OCI-LY7 (cell line): ENCODE results near the gene DARS1. TPM values are rescaled to one million over a fixed set of nuclear protein-coding genes. Genes with fewer than 3 reads are reported as not detected.

Experiments
- BruUV-seq: library from RNA; stranded (reverse); fragments of 400-500 nt; replicated peaks from 2 replicates; lab custom pipeline; 2021; lab: Mats Ljungman, UMichigan
- CTCF ChIA-PET: fragments of 300-600 bp; sonication (Branson Sonifier 250); formaldehyde crosslinking; loops from one replicate; lab custom pipeline; 2022; ENCODE audit warnings: antibody characterized with exemption; ENCODE audit not compliant: unreplicated experiment; lab: Charles Lee
- POLR2A ChIA-PET: fragments of 300-600 bp; sonication (Branson Sonifier 250); formaldehyde crosslinking; loops from one replicate; lab custom pipeline; 2022; ENCODE audit warnings: antibody characterized with exemption; lab: Charles Lee
- DNase-seq: peaks from one replicate; pipeline ENCODE4 v3.0.0-alpha.2; 2015; ENCODE audit warnings: low spot score
- H2AFZ ChIP-seq: fragments of 200-600 bp; sonication (generic), shearing (Covaris generic); 2 replicates; pipeline ENCODE4 v1.6.1; 2014; ENCODE audit warnings: mild to moderate bottlenecking, antibody characterized with exemption, low read length, moderate library complexity
- H3K27ac ChIP-seq: fragments of 200-600 bp; sonication (generic); 2 replicates; pipeline ENCODE4 v1.5.1; 2014; ENCODE audit warnings: mixed run types, low read depth, mild to moderate bottlenecking, moderate library complexity, low read length, inconsistent platforms; ENCODE audit not compliant: poor library complexity, severe bottlenecking
- H3K36me3 ChIP-seq: fragments of 200-600 bp; sonication (generic); 2 replicates; pipeline ENCODE4 v1.6.1; 2014; ENCODE audit warnings: mild to moderate bottlenecking, antibody characterized with exemption, low read length, moderate library complexity, mixed read lengths; ENCODE audit not compliant: insufficient read depth
- H3K4me1 ChIP-seq: fragments of 200-600 bp; sonication (generic); 2 replicates; pipeline ENCODE4 v1.5.1; 2014; ENCODE audit warnings: mild to moderate bottlenecking, low read length; ENCODE audit not compliant: insufficient read depth, poor library complexity, severe bottlenecking
- H3K4me2 ChIP-seq: fragments of 200-600 bp; sonication (generic); 2 replicates; pipeline ENCODE4 v1.6.1; 2014; ENCODE audit warnings: mild to moderate bottlenecking, low read length
- H3K4me3 ChIP-seq: fragments of 200-600 bp; sonication (generic); 2 replicates; pipeline ENCODE4 v1.5.1; 2014; ENCODE audit warnings: mild to moderate bottlenecking, low read depth, low read length; ENCODE audit not compliant: poor library complexity, severe bottlenecking
- H3K79me2 ChIP-seq: fragments of 200-600 bp; sonication (generic); 2 replicates; pipeline ENCODE4 v1.6.1; 2016; ENCODE audit warnings: low read depth, mild to moderate bottlenecking, low read length, moderate library complexity, mixed read lengths; ENCODE audit not compliant: insufficient read depth
- H3K9me2 ChIP-seq: fragments of 200-600 bp; sonication (generic); 2 replicates; pipeline ENCODE4 v1.6.1; 2016; ENCODE audit warnings: mild to moderate bottlenecking, low read length, mixed read lengths; ENCODE audit not compliant: insufficient read depth
- H3K9me3 ChIP-seq: fragments of 200-600 bp; sonication (generic); 2 replicates; pipeline ENCODE4 v1.6.1; 2014; ENCODE audit warnings: mild to moderate bottlenecking, mixed run types, low read length, mixed read lengths
- H4K20me1 ChIP-seq: fragments of 200-600 bp; sonication (generic); 2 replicates; pipeline ENCODE4 v1.6.1; 2014; ENCODE audit warnings: mild to moderate bottlenecking, antibody characterized with exemption, low read length, moderate library complexity, mixed read lengths; ENCODE audit not compliant: insufficient read depth
- CTCF ChIP-seq: fragments of 200-600 bp; sonication (generic); conservative IDR thresholded peaks from 2 replicates; pipeline ENCODE4 v1.5.1; 2014; ENCODE audit warnings: mild to moderate bottlenecking, antibody characterized with exemption, low read length, moderate library complexity, mixed read lengths
- EZH2phosphoT487 ChIP-seq: fragments of 200-600 bp; sonication (generic); IDR thresholded peaks from 2 replicates; pipeline ENCODE4 v1.6.1; 2018; ENCODE audit warnings: low read depth, borderline replicate concordance, mild to moderate bottlenecking, mixed run types, antibody characterized with exemption, low read length, moderate library complexity, mixed read lengths
- intact Hi-C: fragments of 100-400 bp; cut with micrococcal nuclease; formaldehyde crosslinking; loops from one replicate; pipeline ENCODE4 v1.10.0; 2022; ENCODE audit not compliant: unreplicated experiment
- total RNA-seq, 2 experiments: library from RNA; depleted of rRNA in 1 of 2; stranded (reverse); fragments of >200 nt in 1 of 2; shearing (Covaris generic) in 1 of 2; gene quantifications; 2 replicates each; pipeline ENCODE4 v1.2.3, GENCODE V29; 2014 to 2022

The DARS1 gene
- total RNA-seq, 2 experiments from 2014 or later: 90.5 to 140 TPM

GRCh38 chr2:135913727-135914365, 71.6 kb downstream of the DARS1 start:
- intact Hi-C loops: loop anchor here (1.0 to 10.0 kb wide), 3 partner anchors 83 to 821 kb away; no protein-coding TSS in a partner anchor
- Histone ChIP-seq H3K36me3 (peaks cover 66% of the 10 kb centered on the region), H3K4me1 (peaks cover 27% of the 10 kb centered on the region), H2AFZ (no peak overlapping the region), H3K79me2 (peaks cover 6% of the 10 kb centered on the region; the same call in 1 of the 2 replicates), H4K20me1 (no peaks in the 10 kb centered on the region), H3K4me3 (no peak overlapping the region), H3K27ac (peak overlapping the region; percentile 5), H3K4me2 (peak overlapping the region; percentile 24; the same call in 1 of the 2 replicates), H3K9me3 (no peaks in the 10 kb centered on the region), H3K9me2 (no peaks in the 10 kb centered on the region)
- ChIA-PET POLR2A (interaction anchor here (0.6 to 2.4 kb wide), 10 partner anchors 8 to 477 kb away, joined by 3 to 18 read pairs (median 3); no protein-coding TSS in a partner anchor), CTCF (interaction anchor here (0.5 to 0.9 kb wide), 4 partner anchors 326 to 470 kb away, joined by 3 read pairs; no protein-coding TSS in a partner anchor)
- peak; percentile 73 for DNase-seq
- no TSS peak for BruUV-seq
- TF ChIP-seq EZH2phosphoT487 (no peak), CTCF (peak; percentile 96)

GRCh38 chr2:135909976-135910375, 75.5 kb downstream of the DARS1 start:
- DNase-seq: no peak
- Histone ChIP-seq H3K9me3 (no peaks in the 10 kb centered on the region), H3K9me2 (no peaks in the 10 kb centered on the region), H3K36me3 (peaks cover 88% of the 10 kb centered on the region), H3K79me2 (peaks cover 6% of the 10 kb centered on the region; the same call in 1 of the 2 replicates), H3K4me3 (no peak overlapping the region), H4K20me1 (no peaks in the 10 kb centered on the region), H2AFZ (no peak overlapping the region), H3K4me2 (no peak overlapping the region), H3K27ac (no peak overlapping the region), H3K4me1 (peaks cover 9% of the 10 kb centered on the region)
- TF ChIP-seq EZH2phosphoT487: no peak
- no peak for TF ChIP-seq CTCF
- POLR2A ChIA-PET: interaction anchor here (0.7 kb wide), 1 partner anchor 311 kb away, joined by 3 read pairs; no protein-coding TSS in a partner anchor
- intact Hi-C loops: loop anchor here (5.0 to 10.0 kb wide), 2 partner anchors 87 to 825 kb away; no protein-coding TSS in a partner anchor
- CTCF ChIA-PET: no interaction called here
- BruUV-seq: no TSS peak

GRCh38 chr2:135905679-135906078, 79.7 kb downstream of the DARS1 start:
- no peak overlapping the region for H2AFZ ChIP-seq
- no peak for DNase-seq
- no peaks in the 10 kb centered on the region for H3K79me2 ChIP-seq
- H3K27ac ChIP-seq: no peak overlapping the region
- BruUV-seq: no TSS peak
- ChIA-PET CTCF (no interaction called here), POLR2A (interaction anchor here (0.6 to 1.3 kb wide), 6 partner anchors 8 to 490 kb away, joined by 3 to 6 read pairs (median 4); no protein-coding TSS in a partner anchor)
- H3K4me2 ChIP-seq: no peak overlapping the region
- H3K4me3 ChIP-seq: no peak overlapping the region
- intact Hi-C loops: no loop called here
- no peaks in the 10 kb centered on the region for H3K9me2 ChIP-seq
- H3K4me1 ChIP-seq: no peaks in the 10 kb centered on the region
- no peaks in the 10 kb centered on the region for H3K9me3 ChIP-seq
- peaks cover 69% of the 10 kb centered on the region for H3K36me3 ChIP-seq
- no peaks in the 10 kb centered on the region for H4K20me1 ChIP-seq
- TF ChIP-seq EZH2phosphoT487: no peak
- TF ChIP-seq CTCF: no peak
